ENCODE measurements around the gene RGS12. TPM values are rescaled to one million over a fixed set of nuclear protein-coding genes. Genes with fewer than 3 reads are reported as not detected.
A peak's percentile ranks its signal among the peaks of the same experiment; 100 is the strongest.

Gene RGS12
- polyA plus RNA-seq, 3 donors = 0.75 to 15.3 (median 2.7) TPM

GRCh38 chr4:3266076-3266475 lies 26.7 kb upstream of the RGS12 start:
- Histone ChIP-seq H3K27ac (ENCODE audit: low read depth in 1 of 2, low read length in 2 of 2) (no peak overlapping the region), H3K9me3 (replicated peaks in 1 of 2; ENCODE audit: control insufficient read depth in 1 of 2, insufficient read depth in 1 of 2, low read length in 2 of 2) (no peaks in the 10 kb centered on the region), H3K79me2 (ENCODE audit: insufficient read depth, low read length) (no peaks in the 10 kb centered on the region), H3K27me3 (ENCODE audit: control insufficient read depth in 2 of 2, insufficient read depth in 2 of 2, low read length in 2 of 2) (no peaks in the 10 kb centered on the region), H3K4me3 (replicated peaks in 1 of 3; ENCODE audit: low read depth in 2 of 3, low read length in 3 of 3) (no peak overlapping the region), H3K36me3 (replicated peaks in 1 of 2; ENCODE audit: control insufficient read depth in 1 of 2, insufficient read depth in 2 of 2, low read length in 2 of 2) (no peaks in the 10 kb centered on the region), H4K20me1 (ENCODE audit: insufficient read depth, low read length) (no peaks in the 10 kb centered on the region), H3K4me2 (replicated peaks; ENCODE audit: extremely low read depth, low read length, poor library complexity, severe bottlenecking) (no peak overlapping the region), H2AFZ (ENCODE audit: insufficient read depth, low read depth, low read length, poor library complexity, severe bottlenecking) (no peak overlapping the region), H3K4me1 (ENCODE audit: control insufficient read depth in 1 of 2, insufficient read depth in 2 of 2, low read length in 2 of 2) (no peaks in the 10 kb centered on the region), H3K9ac (ENCODE audit: insufficient read depth, low read length, poor library complexity, severe bottlenecking) (no peak overlapping the region)
- Mint-ChIP-seq H3K27me3 (ENCODE audit: low read depth in 3 of 3) (peaks cover 0 to 8% (median 2%) of the 10 kb centered on the region in 3 donors), H3K36me3 (no peaks in the 10 kb centered on the region), H3K4me1 (no peaks in the 10 kb centered on the region), H3K27ac (peak overlapping the region in 1 of 7 donors; percentile 23), H3K9me3 (peaks cover 0 to 3% (median 0%) of the 10 kb centered on the region in 7 donors), H3K4me3 (no peak overlapping the region)
- TF ChIP-seq CTCF (IDR thresholded peaks at IDR 0.05) = no peak
- WGBS (ENCODE audit: insufficient coverage) = 100% methylated on average over 10 of the region's 17 CpGs
- intact Hi-C loops (cut with micrococcal nuclease) = no loop called here
- DNase-seq = no peak

GRCh38 chr4:3267576-3268394 lies 25.0 kb upstream of the RGS12 start:
- 90% methylated on average over 13 of the region's 18 CpGs for WGBS (ENCODE audit: insufficient coverage)
- peaks cover 0 to 8% (median 3%) of the 10 kb centered on the region in 3 donors for H3K27me3 Mint-ChIP-seq (ENCODE audit: low read depth in 3 of 3)

More at GRCh38 chr4:3267576-3268394, 25.0 kb upstream of the RGS12 start:
- Histone ChIP-seq H3K4me1 (ENCODE audit: control insufficient read depth in 1 of 2, insufficient read depth in 2 of 2, low read length in 2 of 2) (no peaks in the 10 kb centered on the region), H3K27ac (ENCODE audit: low read depth in 1 of 2, low read length in 2 of 2) (no peak overlapping the region), H3K79me2 (ENCODE audit: insufficient read depth, low read length) (no peaks in the 10 kb centered on the region), H2AFZ (ENCODE audit: insufficient read depth, low read depth, low read length, poor library complexity, severe bottlenecking) (no peak overlapping the region), H3K4me3 (replicated peaks in 1 of 3; ENCODE audit: low read depth in 2 of 3, low read length in 3 of 3) (no peak overlapping the region), H3K27me3 (ENCODE audit: control insufficient read depth in 2 of 2, insufficient read depth in 2 of 2, low read length in 2 of 2) (no peaks in the 10 kb centered on the region), H3K36me3 (replicated peaks in 1 of 2; ENCODE audit: control insufficient read depth in 1 of 2, insufficient read depth in 2 of 2, low read length in 2 of 2) (no peaks in the 10 kb centered on the region), H3K9ac (ENCODE audit: insufficient read depth, low read length, poor library complexity, severe bottlenecking) (no peak overlapping the region), H3K4me2 (replicated peaks; ENCODE audit: extremely low read depth, low read length, poor library complexity, severe bottlenecking) (no peak overlapping the region), H4K20me1 (ENCODE audit: insufficient read depth, low read length) (no peaks in the 10 kb centered on the region), H3K9me3 (replicated peaks in 1 of 2; ENCODE audit: control insufficient read depth in 1 of 2, insufficient read depth in 1 of 2, low read length in 2 of 2) (no peaks in the 10 kb centered on the region)
- no peak overlapping the region for H3K27ac Mint-ChIP-seq
- intact Hi-C loops (cut with micrococcal nuclease) = no loop called here
- no peaks in the 10 kb centered on the region for H3K4me1 Mint-ChIP-seq
- peaks cover 0 to 3% (median 0%) of the 10 kb centered on the region in 7 donors for H3K9me3 Mint-ChIP-seq
- H3K36me3 Mint-ChIP-seq = no peaks in the 10 kb centered on the region
- no peak overlapping the region for H3K4me3 Mint-ChIP-seq
- no peak for TF ChIP-seq CTCF (IDR thresholded peaks at IDR 0.05)
- DNase-seq = no peak
